ENCODE measurements around the gene TAGLN2.

Gene TAGLN2

GRCh38 chr1:159931101-159931794, 5.9 kb upstream of the TAGLN2 start:
- no peak overlapping the region for H4K91ac ChIP-seq (ENCODE audit: low read length)
- no peak overlapping the region for H4K8ac ChIP-seq (ENCODE audit: low read length)
- no peak overlapping the region for H3K9ac ChIP-seq (ENCODE audit: low read length)
- no peak for DNase-seq
- H3K27ac ChIP-seq (ENCODE audit: low read length, poor library complexity, severe bottlenecking): no peak overlapping the region
- WGBS: 81% methylated on average over 13 of the region's 13 CpGs
- H3K4me3 ChIP-seq (ENCODE audit: insufficient read depth in 1 of 2, low read depth in 1 of 2, low read length in 2 of 2): no peak overlapping the region
- H2BK15ac ChIP-seq (ENCODE audit: low read depth, poor library complexity, severe bottlenecking): no peak overlapping the region
- no peak overlapping the region for H3K18ac ChIP-seq (ENCODE audit: low read depth in 1 of 2, low read length in 2 of 2)
- no peak overlapping the region for H2AK5ac ChIP-seq (ENCODE audit: low read length, severe bottlenecking)
- H2BK12ac ChIP-seq (ENCODE audit: low read length in 2 of 2): no peak overlapping the region
- H3K36me3 ChIP-seq (ENCODE audit: control insufficient read depth in 1 of 2, insufficient read depth in 2 of 2, low read depth in 1 of 2, low read length in 2 of 2): no peaks in the 10 kb centered on the region
- H3K27me3 ChIP-seq (ENCODE audit: control insufficient read depth in 1 of 2, insufficient read depth in 1 of 2, low read length in 2 of 2): peaks cover 21 to 25% of the 10 kb centered on the region in 2 experiments
- H2AFZ ChIP-seq (ENCODE audit: low read depth, low read length): no peak overlapping the region
- no peak overlapping the region for H2BK120ac ChIP-seq (ENCODE audit: low read depth, low read length)
- no peak overlapping the region for H3K23ac ChIP-seq (ENCODE audit: low read length in 2 of 2)
- H2BK5ac ChIP-seq (ENCODE audit: low read depth, low read length, poor library complexity, severe bottlenecking): no peak overlapping the region
- H3K79me1 ChIP-seq (replicated peaks; ENCODE audit: low read length, poor library complexity, severe bottlenecking): no peaks in the 10 kb centered on the region
- H3K4ac ChIP-seq (ENCODE audit: low read depth in 1 of 2, low read length in 2 of 2): no peak overlapping the region
- H3K9me3 ChIP-seq (ENCODE audit: control insufficient read depth, low read length): no peaks in the 10 kb centered on the region
- H3K4me2 ChIP-seq (ENCODE audit: low read length, poor library complexity, severe bottlenecking): no peak overlapping the region
- no peak overlapping the region for H3K14ac ChIP-seq (ENCODE audit: low read length in 2 of 2)
- peaks cover 5% of the 10 kb centered on the region for H3K4me1 ChIP-seq (ENCODE audit: control insufficient read depth, insufficient read depth, low read depth, low read length)

- WGBS: 91% methylated on average over 8 of the region's 8 CpGs
- no peak overlapping the region for H3K14ac ChIP-seq (ENCODE audit: low read length in 2 of 2)
Measured at GRCh38 chr1:159930634-159931033, 5.3 kb upstream of the TAGLN2 start.

GRCh38 chr1:159930216-159930615, 4.9 kb upstream of the TAGLN2 start:
- Histone ChIP-seq H4K91ac (ENCODE audit: low read length) (no peak overlapping the region), H3K4me1 (ENCODE audit: control insufficient read depth, insufficient read depth, low read depth, low read length) (peaks cover 8% of the 10 kb centered on the region), H3K23ac (ENCODE audit: low read length in 2 of 2) (no peak overlapping the region), H2BK12ac (ENCODE audit: low read length in 2 of 2) (no peak overlapping the region), H3K36me3 (ENCODE audit: control insufficient read depth in 1 of 2, insufficient read depth in 2 of 2, low read depth in 1 of 2, low read length in 2 of 2) (no peaks in the 10 kb centered on the region), H3K4me2 (ENCODE audit: low read length, poor library complexity, severe bottlenecking) (no peak overlapping the region), H3K79me1 (replicated peaks; ENCODE audit: low read length, poor library complexity, severe bottlenecking) (peaks cover 4% of the 10 kb centered on the region), H2BK5ac (ENCODE audit: low read depth, low read length, poor library complexity, severe bottlenecking) (no peak overlapping the region), H2BK15ac (ENCODE audit: low read depth, poor library complexity, severe bottlenecking) (no peak overlapping the region), H2AFZ (ENCODE audit: low read depth, low read length) (no peak overlapping the region), H4K8ac (ENCODE audit: low read length) (no peak overlapping the region), H3K4ac (ENCODE audit: low read depth in 1 of 2, low read length in 2 of 2) (no peak overlapping the region), H3K18ac (ENCODE audit: low read depth in 1 of 2, low read length in 2 of 2) (no peak overlapping the region), H3K9ac (ENCODE audit: low read length) (no peak overlapping the region), H3K4me3 (ENCODE audit: insufficient read depth in 1 of 2, low read depth in 1 of 2, low read length in 2 of 2) (no peak overlapping the region), H3K27me3 (ENCODE audit: control insufficient read depth in 1 of 2, insufficient read depth in 1 of 2, low read length in 2 of 2) (peaks cover 11 to 23% of the 10 kb centered on the region in 2 experiments), H3K27ac (ENCODE audit: low read length, poor library complexity, severe bottlenecking) (no peak overlapping the region), H2BK120ac (ENCODE audit: low read depth, low read length) (no peak overlapping the region), H2AK5ac (ENCODE audit: low read length, severe bottlenecking) (no peak overlapping the region), H3K14ac (ENCODE audit: low read length in 2 of 2) (no peak overlapping the region), H3K9me3 (ENCODE audit: control insufficient read depth, low read length) (no peaks in the 10 kb centered on the region)
- 85% methylated on average over 11 of the region's 11 CpGs for WGBS
- DNase-seq: no peak

More at GRCh38 chr1:159930634-159931033, 5.3 kb upstream of the TAGLN2 start:
- H3K4me2 ChIP-seq (ENCODE audit: low read length, poor library complexity, severe bottlenecking): no peak overlapping the region
- no peak for DNase-seq
- H2BK15ac ChIP-seq (ENCODE audit: low read depth, poor library complexity, severe bottlenecking): no peak overlapping the region
- H3K18ac ChIP-seq (ENCODE audit: low read depth in 1 of 2, low read length in 2 of 2): no peak overlapping the region
- no peaks in the 10 kb centered on the region for H3K36me3 ChIP-seq (ENCODE audit: control insufficient read depth in 1 of 2, insufficient read depth in 2 of 2, low read depth in 1 of 2, low read length in 2 of 2)
- no peak overlapping the region for H2AFZ ChIP-seq (ENCODE audit: low read depth, low read length)
- H3K27ac ChIP-seq (ENCODE audit: low read length, poor library complexity, severe bottlenecking): no peak overlapping the region
- H3K23ac ChIP-seq (ENCODE audit: low read length in 2 of 2): no peak overlapping the region
- H3K4ac ChIP-seq (ENCODE audit: low read depth in 1 of 2, low read length in 2 of 2): no peak overlapping the region
- peaks cover 4% of the 10 kb centered on the region for H3K79me1 ChIP-seq (replicated peaks; ENCODE audit: low read length, poor library complexity, severe bottlenecking)
- H2AK5ac ChIP-seq (ENCODE audit: low read length, severe bottlenecking): no peak overlapping the region
- H2BK120ac ChIP-seq (ENCODE audit: low read depth, low read length): no peak overlapping the region
- H2BK5ac ChIP-seq (ENCODE audit: low read depth, low read length, poor library complexity, severe bottlenecking): no peak overlapping the region
- no peak overlapping the region for H4K8ac ChIP-seq (ENCODE audit: low read length)
- no peak overlapping the region for H3K9ac ChIP-seq (ENCODE audit: low read length)
- H3K4me3 ChIP-seq (ENCODE audit: insufficient read depth in 1 of 2, low read depth in 1 of 2, low read length in 2 of 2): no peak overlapping the region
- peaks cover 8% of the 10 kb centered on the region for H3K4me1 ChIP-seq (ENCODE audit: control insufficient read depth, insufficient read depth, low read depth, low read length)
- H3K9me3 ChIP-seq (ENCODE audit: control insufficient read depth, low read length): no peaks in the 10 kb centered on the region
- peak overlapping the region; percentile 77 for H4K91ac ChIP-seq (ENCODE audit: low read length)
- no peak overlapping the region for H2BK12ac ChIP-seq (ENCODE audit: low read length in 2 of 2)
- peaks cover 15 to 25% of the 10 kb centered on the region in 2 experiments for H3K27me3 ChIP-seq (ENCODE audit: control insufficient read depth in 1 of 2, insufficient read depth in 1 of 2, low read length in 2 of 2)

GRCh38 chr1:159929155-159930051, 4.1 kb upstream of the TAGLN2 start:
- H3K4me2 ChIP-seq (ENCODE audit: low read length, poor library complexity, severe bottlenecking): no peak overlapping the region
- 67% methylated on average over 45 of the region's 48 CpGs for WGBS
- no peak overlapping the region for H2BK5ac ChIP-seq (ENCODE audit: low read depth, low read length, poor library complexity, severe bottlenecking)
- H3K27ac ChIP-seq (ENCODE audit: low read length, poor library complexity, severe bottlenecking): no peak overlapping the region
- H2BK15ac ChIP-seq (ENCODE audit: low read depth, poor library complexity, severe bottlenecking): no peak overlapping the region
- peaks cover 4 to 15% of the 10 kb centered on the region in 2 experiments for H3K27me3 ChIP-seq (ENCODE audit: control insufficient read depth in 1 of 2, insufficient read depth in 1 of 2, low read length in 2 of 2)
- H3K36me3 ChIP-seq (ENCODE audit: control insufficient read depth in 1 of 2, insufficient read depth in 2 of 2, low read depth in 1 of 2, low read length in 2 of 2): no peaks in the 10 kb centered on the region
- H4K8ac ChIP-seq (ENCODE audit: low read length): no peak overlapping the region
- no peak overlapping the region for H3K4me3 ChIP-seq (ENCODE audit: insufficient read depth in 1 of 2, low read depth in 1 of 2, low read length in 2 of 2)
- DNase-seq: no peak
- H3K9me3 ChIP-seq (ENCODE audit: control insufficient read depth, low read length): no peaks in the 10 kb centered on the region
- H3K4me1 ChIP-seq (ENCODE audit: control insufficient read depth, insufficient read depth, low read depth, low read length): peaks cover 8% of the 10 kb centered on the region
- H3K79me1 ChIP-seq (replicated peaks; ENCODE audit: low read length, poor library complexity, severe bottlenecking): peaks cover 4% of the 10 kb centered on the region
- H2BK12ac ChIP-seq (ENCODE audit: low read length in 2 of 2): no peak overlapping the region
- H3K9ac ChIP-seq (ENCODE audit: low read length): no peak overlapping the region
- no peak overlapping the region for H2BK120ac ChIP-seq (ENCODE audit: low read depth, low read length)
- H4K91ac ChIP-seq (ENCODE audit: low read length): peak overlapping the region; percentile 5
- no peak overlapping the region for H3K23ac ChIP-seq (ENCODE audit: low read length in 2 of 2)
- H3K18ac ChIP-seq (ENCODE audit: low read depth in 1 of 2, low read length in 2 of 2): no peak overlapping the region
- H3K14ac ChIP-seq (ENCODE audit: low read length in 2 of 2): no peak overlapping the region
- no peak overlapping the region for H3K4ac ChIP-seq (ENCODE audit: low read depth in 1 of 2, low read length in 2 of 2)
- H2AK5ac ChIP-seq (ENCODE audit: low read length, severe bottlenecking): no peak overlapping the region
- H2AFZ ChIP-seq (ENCODE audit: low read depth, low read length): no peak overlapping the region
